GM21526 (cell line): ENCODE results near the gene RC3H2.
"Not testable (repeated sequence)": the region's sequence is repeated elsewhere in the genome, so short reads cannot be mapped to it uniquely, and the experiment has no call there.

Experiments
- ATAC-seq: cut with Tn5 transposase; IDR thresholded peaks from one replicate; pipeline ENCODE4 v1.9.1; 2021; ENCODE audit warnings: moderate library complexity; ENCODE audit not compliant: unreplicated experiment, low FRiP score

RC3H2 gene

GRCh38 chr9:122929796-122930354, 24.7 kb upstream of the RC3H2 start:
- ATAC-seq: no peak

GRCh38 chr9:122923947-122924346, 18.8 kb upstream of the RC3H2 start:
- ATAC-seq: no peak

- no peak for ATAC-seq
These were observed 17.6 kb upstream of the RC3H2 start for GRCh38 chr9:122922713-122923112.

GRCh38 chr9:122918310-122918709, 13.2 kb upstream of the RC3H2 start:
- ATAC-seq: no peak

GRCh38 chr9:122912964-122913673, 8.0 kb upstream of the RC3H2 start, which contains the start of gene ZBTB6:
ZBTB6 (minus strand) TSS chr9:122913323; CDS start chr9:122912072, 1,251 bp downstream.
- peak; percentile 95 for ATAC-seq

- no peak for ATAC-seq
These were observed 7.5 kb upstream of the RC3H2 start for GRCh38 chr9:122912671-122912963.

GRCh38 chr9:122906122-122906521, 963 bp upstream of the RC3H2 start:
- not testable (repeated sequence) for ATAC-seq

GRCh38 chr9:122904466-122904822, 715 bp downstream of the RC3H2 start:
- ATAC-seq: peak; percentile 15

GRCh38 chr9:122900791-122901190, 4.4 kb downstream of the RC3H2 start:
- ATAC-seq: no peak

GRCh38 chr9:122897969-122898368, 7.2 kb downstream of the RC3H2 start:
- no peak for ATAC-seq

GRCh38 chr9:122888480-122888879, 16.7 kb downstream of the RC3H2 start:
- ATAC-seq: no peak

- ATAC-seq: no peak
These were observed 22.0 kb downstream of the RC3H2 start for GRCh38 chr9:122883125-122883524.

- ATAC-seq: no peak
These were observed 25.7 kb downstream of the RC3H2 start for GRCh38 chr9:122879443-122879842.

GRCh38 chr9:122875523-122875922, 29.6 kb downstream of the RC3H2 start:
- ATAC-seq: no peak

- not testable (repeated sequence) for ATAC-seq
These were observed 37.9 kb downstream of the RC3H2 start for GRCh38 chr9:122867276-122867675.

GRCh38 chr9:122866079-122866478, 39.1 kb downstream of the RC3H2 start:
- ATAC-seq: no peak

- ATAC-seq: no peak
These were observed 39.9 kb downstream of the RC3H2 start for GRCh38 chr9:122865300-122865699.

GRCh38 chr9:122863407-122863806, 41.8 kb downstream of the RC3H2 start:
- ATAC-seq: no peak

GRCh38 chr9:122860319-122861142, 44.6 kb downstream of the RC3H2 start:
- ATAC-seq: no peak

GRCh38 chr9:122857815-122858214, 47.3 kb downstream of the RC3H2 start:
- no peak for ATAC-seq

- not testable (repeated sequence) for ATAC-seq
These were observed 52.9 kb downstream of the RC3H2 start for GRCh38 chr9:122852085-122852786.
